Measurements from ENCODE around the gene AP4M1.
A peak's percentile ranks its signal among the peaks of the same experiment; 100 is the strongest.
"Not testable (repeated sequence)": the region's sequence is repeated elsewhere in the genome, so short reads cannot be mapped to it uniquely, and the experiment has no call there.

The AP4M1 gene

GRCh38 chr7:100107890-100108289 lies 6.4 kb downstream of the AP4M1 start:
- DNase-seq (ENCODE audit: low read depth): no peak

GRCh38 chr7:100109521-100110163 lies 8.2 kb downstream of the AP4M1 start:
- DNase-seq (ENCODE audit: low read depth): no peak

- no peak for DNase-seq (ENCODE audit: low read depth)
Observed at GRCh38 chr7:100111156-100111555, 9.7 kb downstream of the AP4M1 start.

GRCh38 chr7:100111914-100112313 lies 10.5 kb downstream of the AP4M1 start:
- DNase-seq (ENCODE audit: low read depth): no peak

- DNase-seq (ENCODE audit: low read depth): no peak
Observed at GRCh38 chr7:100115026-100115425, 13.6 kb downstream of the AP4M1 start.

GRCh38 chr7:100118388-100119071 lies 17.1 kb downstream of the AP4M1 start:
- DNase-seq (ENCODE audit: low read depth): no peak

- DNase-seq (ENCODE audit: low read depth): peak; percentile 93
Observed at GRCh38 chr7:100119072-100119969, 17.9 kb downstream of the AP4M1 start, which contains the start of the genes CNPY4 and TAF6. Gene CNPY4 (plus strand): TSS chr7:100119634. CDS start chr7:100119745, 111 bp downstream. Gene TAF6 (minus strand): TSS chr7:100119358. CDS start chr7:100114209, 5,149 bp downstream.

GRCh38 chr7:100119970-100120732 lies 18.7 kb downstream of the AP4M1 start:
- DNase-seq (ENCODE audit: low read depth): peak; percentile 41

- DNase-seq (ENCODE audit: low read depth): no peak
Observed at GRCh38 chr7:100120733-100121036, 19.2 kb downstream of the AP4M1 start.

- DNase-seq (ENCODE audit: low read depth): no peak
Observed at GRCh38 chr7:100122067-100122466, 20.6 kb downstream of the AP4M1 start.

GRCh38 chr7:100122568-100122967 lies 21.1 kb downstream of the AP4M1 start:
- DNase-seq (ENCODE audit: low read depth): no peak

GRCh38 chr7:100124301-100125230 lies 23.1 kb downstream of the AP4M1 start:
- no peak for DNase-seq (ENCODE audit: low read depth)

- no peak for DNase-seq (ENCODE audit: low read depth)
Observed at GRCh38 chr7:100126239-100126930, 24.9 kb downstream of the AP4M1 start.

GRCh38 chr7:100126931-100127865 lies 25.8 kb downstream of the AP4M1 start, which contains the start of gene MBLAC1:
Gene MBLAC1 (plus strand): TSS chr7:100126967. CDS start chr7:100127396, 429 bp downstream.
- peak; percentile 80 for DNase-seq (ENCODE audit: low read depth)

GRCh38 chr7:100127866-100128636 lies 26.6 kb downstream of the AP4M1 start:
- no peak for DNase-seq (ENCODE audit: low read depth)

- no peak for DNase-seq (ENCODE audit: low read depth)
Observed at GRCh38 chr7:100128637-100128963, 27.2 kb downstream of the AP4M1 start.

GRCh38 chr7:100130220-100130607 lies 28.8 kb downstream of the AP4M1 start:
- not testable (repeated sequence) for DNase-seq (ENCODE audit: low read depth)

Measured in stimulated activated CD8-positive, alpha-beta memory T cell treated with anti-CD3 and anti-CD28 coated beads, Interleukin-7, amount 100 ng/mL, for 24 hours (primary cell).